Astrocyte of the cerebellum (primary cell): ENCODE measurements around the gene ABCC12.

Source experiments
- DNase-seq: peaks from one replicate; pipeline ENCODE4 v3.0.0-alpha.2; 2011; ENCODE audit warnings: low read depth
- H3K4me3 ChIP-seq: 2 replicates; pipeline ENCODE4 v1.5.1; 2011; ENCODE audit warnings: mild to moderate bottlenecking, low read depth, low read length, moderate library complexity
- in situ Hi-C: cut with HindIII; loops from 2 replicates; pipeline ENCODE4 v1.10.0; 2017; ENCODE audit warnings: low sequenced_read_pairs
- TF ChIP-seq, protein P1 (sequence below): IDR thresholded peaks from 2 replicates; pipeline ENCODE4 v1.5.1; 2012; ENCODE audit warnings: low read length, low read depth, moderate library complexity, mild to moderate bottlenecking; ENCODE audit errors: missing control alignments

The ABCC12 gene

DNA sequence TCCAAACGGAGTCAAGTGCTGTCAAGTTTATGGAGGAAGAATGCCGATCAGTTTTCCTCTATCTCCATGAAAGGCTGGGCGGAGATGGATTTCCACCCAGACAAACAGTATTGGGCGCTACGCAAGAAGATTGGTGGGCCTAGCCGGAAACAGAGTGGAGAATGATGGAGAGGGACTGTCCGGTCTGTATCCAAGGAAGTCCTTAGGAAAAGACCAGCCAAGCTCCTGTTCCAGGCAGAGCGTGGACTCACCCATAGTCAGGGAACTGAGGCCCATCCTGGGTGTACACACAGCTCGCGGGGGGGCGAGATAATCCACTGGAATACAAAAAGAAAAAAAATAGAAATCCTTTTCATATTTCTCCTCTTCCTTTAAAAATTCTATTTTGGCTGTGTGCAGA, 1.5 kb upstream of the ABCC12 start:
- TF ChIP-seq, protein P1, sequence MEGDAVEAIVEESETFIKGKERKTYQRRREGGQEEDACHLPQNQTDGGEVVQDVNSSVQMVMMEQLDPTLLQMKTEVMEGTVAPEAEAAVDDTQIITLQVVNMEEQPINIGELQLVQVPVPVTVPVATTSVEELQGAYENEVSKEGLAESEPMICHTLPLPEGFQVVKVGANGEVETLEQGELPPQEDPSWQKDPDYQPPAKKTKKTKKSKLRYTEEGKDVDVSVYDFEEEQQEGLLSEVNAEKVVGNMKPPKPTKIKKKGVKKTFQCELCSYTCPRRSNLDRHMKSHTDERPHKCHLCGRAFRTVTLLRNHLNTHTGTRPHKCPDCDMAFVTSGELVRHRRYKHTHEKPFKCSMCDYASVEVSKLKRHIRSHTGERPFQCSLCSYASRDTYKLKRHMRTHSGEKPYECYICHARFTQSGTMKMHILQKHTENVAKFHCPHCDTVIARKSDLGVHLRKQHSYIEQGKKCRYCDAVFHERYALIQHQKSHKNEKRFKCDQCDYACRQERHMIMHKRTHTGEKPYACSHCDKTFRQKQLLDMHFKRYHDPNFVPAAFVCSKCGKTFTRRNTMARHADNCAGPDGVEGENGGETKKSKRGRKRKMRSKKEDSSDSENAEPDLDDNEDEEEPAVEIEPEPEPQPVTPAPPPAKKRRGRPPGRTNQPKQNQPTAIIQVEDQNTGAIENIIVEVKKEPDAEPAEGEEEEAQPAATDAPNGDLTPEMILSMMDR, result no peak
- in situ Hi-C loops, result loop anchor here (25.0 kb wide), 1 partner anchor 1195 kb away; the partner anchor contains the start of gene DNAJA2
- DNase-seq, result no peak
- no peak overlapping the region for H3K4me3 ChIP-seq

DNA sequence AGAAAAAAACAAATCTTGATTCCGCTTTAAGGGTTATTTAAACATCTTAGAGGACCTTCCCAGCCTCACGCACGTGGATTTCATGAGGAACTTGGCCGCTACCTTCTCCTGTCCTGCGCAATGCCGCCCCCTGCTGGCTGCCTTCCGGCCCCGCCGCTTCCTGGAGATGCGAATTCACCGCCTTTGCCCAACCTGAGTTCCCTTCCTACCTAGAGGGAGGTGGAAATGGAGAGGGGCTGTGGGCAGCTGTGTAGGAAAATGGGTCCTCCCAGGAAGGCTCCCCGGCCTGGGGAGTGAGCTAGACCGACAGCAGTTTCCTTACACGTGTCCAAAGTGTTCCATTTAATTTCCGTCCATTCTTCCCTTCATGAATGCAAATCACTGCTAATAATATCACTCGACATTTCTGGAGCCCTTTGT, 1.0 kb upstream of the ABCC12 start:
- H3K4me3 ChIP-seq, result no peak overlapping the region
- in situ Hi-C loops, result loop anchor here (25.0 kb wide), 1 partner anchor 1194 kb away; the partner anchor contains the start of gene DNAJA2
- TF ChIP-seq, protein P1, result peak; percentile 89
- DNase-seq, result peak; percentile 68

DNA sequence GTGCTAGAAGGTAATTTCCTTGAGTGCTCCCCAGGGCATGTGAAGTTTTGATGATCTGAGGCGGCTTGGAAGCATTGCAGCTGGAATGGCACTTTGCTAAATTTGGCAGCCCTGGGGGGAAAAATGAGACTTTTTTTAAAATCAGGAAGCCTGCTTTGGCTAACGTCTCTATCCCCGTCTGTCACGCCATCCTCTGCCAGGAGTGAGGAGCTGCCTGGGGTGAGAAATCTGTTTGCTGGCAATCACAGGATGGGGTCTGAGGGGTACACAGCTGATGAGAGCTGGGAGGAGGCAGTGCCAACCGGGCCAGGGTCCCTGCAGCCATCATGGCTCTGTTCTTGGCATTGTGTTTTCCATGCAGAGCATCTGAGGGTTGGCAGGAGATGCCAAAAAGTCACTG, 2.0 kb downstream of the ABCC12 start:
- DNase-seq, result no peak
- H3K4me3 ChIP-seq, result no peak overlapping the region
- TF ChIP-seq, protein P1, result no peak
- in situ Hi-C loops, result loop anchor here (25.0 kb wide), 1 partner anchor 1191 kb away; the partner anchor contains the start of gene DNAJA2

DNA sequence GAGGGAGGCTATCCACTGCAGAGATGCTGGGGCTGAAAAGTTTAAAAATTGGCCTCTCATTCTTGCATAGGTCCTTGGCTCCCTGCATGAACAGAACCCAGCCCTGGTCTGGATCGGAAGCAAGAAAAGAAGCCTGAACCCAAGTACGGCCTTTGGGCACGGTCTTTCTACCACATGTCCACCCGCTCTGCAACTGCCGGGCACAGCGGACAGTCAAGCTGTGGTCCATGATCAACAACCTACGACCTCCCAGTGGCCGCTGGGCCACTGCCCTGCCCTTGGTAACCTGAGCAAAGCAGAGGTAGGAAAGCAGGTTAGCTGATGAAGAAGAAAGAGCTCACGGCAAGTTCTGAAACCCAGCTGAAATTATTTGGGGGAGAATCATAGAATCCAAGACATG, 3.6 kb downstream of the ABCC12 start:
- TF ChIP-seq, protein P1, result no peak
- no peak for DNase-seq
- no peak overlapping the region for H3K4me3 ChIP-seq
- in situ Hi-C loops, result loop anchor here (25.0 kb wide), 1 partner anchor 1190 kb away; the partner anchor contains the start of gene DNAJA2

DNA sequence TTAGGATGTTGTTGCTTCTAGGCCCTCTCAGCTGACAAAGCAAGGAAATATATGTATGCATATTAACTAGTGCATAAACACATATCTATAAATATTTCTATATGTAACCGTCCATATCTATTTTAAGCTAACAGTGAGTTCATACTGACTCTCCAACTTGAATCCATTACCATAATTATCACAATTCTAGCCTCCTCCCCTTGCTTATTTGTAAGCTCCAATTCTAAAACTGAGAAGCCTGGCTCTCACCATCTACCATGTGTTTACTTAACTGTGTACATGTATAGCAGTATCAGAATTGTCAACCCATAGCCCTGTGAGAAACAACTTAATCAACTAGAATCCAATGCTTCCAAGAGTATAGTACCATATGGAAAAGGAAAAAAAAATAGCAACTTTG, 5.1 kb downstream of the ABCC12 start:
- TF ChIP-seq, protein P1, result no peak
- in situ Hi-C loops, result loop anchor here (25.0 kb wide), 1 partner anchor 1188 kb away; the partner anchor contains the start of gene DNAJA2
- no peak for DNase-seq

DNA sequence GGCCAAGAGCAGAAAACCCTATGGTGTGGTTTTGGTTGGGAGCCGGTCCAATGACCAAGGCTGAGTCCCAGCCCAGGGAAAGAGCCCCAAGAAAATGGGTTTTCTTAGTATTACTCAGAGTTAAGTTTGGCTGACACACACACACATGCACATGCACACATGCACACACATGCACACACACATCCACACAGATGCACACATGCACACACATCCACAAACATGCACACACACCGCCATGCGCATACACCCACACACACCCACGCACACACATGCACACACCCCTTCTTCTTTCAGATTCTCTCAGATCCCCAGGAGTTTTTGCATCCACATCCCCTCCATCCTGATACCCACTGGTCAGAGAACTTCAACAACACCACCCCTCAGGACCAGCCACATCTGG, 9.1 kb downstream of the ABCC12 start:
- TF ChIP-seq, protein P1, result no peak
- no peak overlapping the region for H3K4me3 ChIP-seq
- peak; percentile 12 for DNase-seq
- in situ Hi-C loops, result no loop called here

More for the DNA sequence above, 5.1 kb downstream of the ABCC12 start:
- no peak overlapping the region for H3K4me3 ChIP-seq
